Upper lobe of right lung (tissue), 1 donor: ENCODE data around the gene IGF2BP3. TPM values are rescaled to one million over a fixed set of nuclear protein-coding genes. Genes with fewer than 3 reads are reported as not detected.

Experiments
- ATAC-seq: fragments of 200-7000 bp; cut with Tn5 transposase; one replicate; pipeline ENCODE4 v1.9.1; 2020; ENCODE audit warnings: mild to moderate bottlenecking, moderate library complexity
- DNase-seq: peaks from one replicate; pipeline ENCODE4 v3.0.0-alpha.2; 2020
- H3K27ac ChIP-seq: fragments of 200-600 bp; one replicate; pipeline ENCODE4 v1.8.0; 2022
- H3K27me3 ChIP-seq: fragments of 200-600 bp; one replicate; pipeline ENCODE4 v1.8.0; 2022; ENCODE audit warnings: mild to moderate bottlenecking
- H3K36me3 ChIP-seq: fragments of 200-600 bp; one replicate; pipeline ENCODE4 v1.8.0; 2022
- H3K4me1 ChIP-seq: fragments of 200-600 bp; one replicate; pipeline ENCODE4 v1.8.0; 2022
- H3K4me3 ChIP-seq: fragments of 200-600 bp; one replicate; pipeline ENCODE4 v1.8.0; 2022; ENCODE audit warnings: mild to moderate bottlenecking
- H3K9me3 ChIP-seq: fragments of 200-600 bp; one replicate; pipeline ENCODE4 v1.8.0; 2022
- CTCF ChIP-seq: fragments of 200-600 bp; IDR thresholded peaks from one replicate; pipeline ENCODE4 v1.8.0; 2022; ENCODE audit warnings: antibody characterized with exemption
- intact Hi-C: fragments of 100-400 bp; cut with DNase I; formaldehyde crosslinking; loops from one replicate; pipeline ENCODE4 v1.11.0; 2022
- total RNA-seq: library from RNA; stranded (reverse); fragmentation: NEBNext Ultra II Directional; extraction: Animal tissue kit (Norgen Biotek cat#: 25700); gene quantifications from one replicate; pipeline ENCODE4 v1.2.1, GENCODE V29; 2021
- donor health status: DM: no; HTN: yes; CAD: no; lungs with severe emphysema.

The IGF2BP3 gene
- total RNA-seq, 1 donor from 2014 or later, result 3.3 TPM

GRCh38 chr7:23357190-23358093, 112.8 kb downstream of the IGF2BP3 start:
- ATAC-seq, result peak; percentile 61
- Histone ChIP-seq H3K27ac (no peak overlapping the region), H3K4me1 (peaks cover 12% of the 10 kb centered on the region), H3K27me3 (no peaks in the 10 kb centered on the region), H3K36me3 (no peaks in the 10 kb centered on the region), H3K9me3 (no peaks in the 10 kb centered on the region), H3K4me3 (no peak overlapping the region)
- no peak for DNase-seq
- peak; percentile 28 for TF ChIP-seq CTCF
- intact Hi-C loops, result no loop called here

- Histone ChIP-seq H3K9me3 (no peaks in the 10 kb centered on the region), H3K36me3 (no peaks in the 10 kb centered on the region), H3K4me1 (peaks cover 12% of the 10 kb centered on the region), H3K27me3 (no peaks in the 10 kb centered on the region), H3K4me3 (no peak overlapping the region), H3K27ac (no peak overlapping the region)
- ATAC-seq (no peak), DNase-seq (no peak)
- no peak for TF ChIP-seq CTCF
- intact Hi-C loops, result no loop called here
Observed at GRCh38 chr7:23356726-23357125, 113.6 kb downstream of the IGF2BP3 start.

GRCh38 chr7:23356168-23356567, 114.1 kb downstream of the IGF2BP3 start:
- TF ChIP-seq CTCF, result no peak
- H3K36me3 ChIP-seq, result no peaks in the 10 kb centered on the region
- DNase-seq (no peak), ATAC-seq (no peak)
- intact Hi-C loops, result no loop called here
- no peaks in the 10 kb centered on the region for H3K27me3 ChIP-seq
- H3K4me3 ChIP-seq, result no peak overlapping the region
- H3K27ac ChIP-seq, result no peak overlapping the region
- H3K4me1 ChIP-seq, result peaks cover 12% of the 10 kb centered on the region
- H3K9me3 ChIP-seq, result no peaks in the 10 kb centered on the region

- ATAC-seq (no peak), DNase-seq (no peak)
- Histone ChIP-seq H3K27ac (no peak overlapping the region), H3K36me3 (no peaks in the 10 kb centered on the region), H3K4me1 (peaks cover 12% of the 10 kb centered on the region), H3K9me3 (no peaks in the 10 kb centered on the region), H3K4me3 (no peak overlapping the region), H3K27me3 (no peaks in the 10 kb centered on the region)
- intact Hi-C loops, result no loop called here
- TF ChIP-seq CTCF, result no peak
Observed at GRCh38 chr7:23353172-23353571, 117.1 kb downstream of the IGF2BP3 start.

- intact Hi-C loops, result no loop called here
- H3K4me1 ChIP-seq, result no peaks in the 10 kb centered on the region
- no peak for ATAC-seq
- TF ChIP-seq CTCF, result no peak
- no peak for DNase-seq
- H3K27ac ChIP-seq, result no peak overlapping the region
- H3K36me3 ChIP-seq, result no peaks in the 10 kb centered on the region
- no peaks in the 10 kb centered on the region for H3K27me3 ChIP-seq
- no peak overlapping the region for H3K4me3 ChIP-seq
- no peaks in the 10 kb centered on the region for H3K9me3 ChIP-seq
Observed at GRCh38 chr7:23350466-23350865, 119.8 kb downstream of the IGF2BP3 start.
